ENCODE results near the gene PCNX4.

DNA sequence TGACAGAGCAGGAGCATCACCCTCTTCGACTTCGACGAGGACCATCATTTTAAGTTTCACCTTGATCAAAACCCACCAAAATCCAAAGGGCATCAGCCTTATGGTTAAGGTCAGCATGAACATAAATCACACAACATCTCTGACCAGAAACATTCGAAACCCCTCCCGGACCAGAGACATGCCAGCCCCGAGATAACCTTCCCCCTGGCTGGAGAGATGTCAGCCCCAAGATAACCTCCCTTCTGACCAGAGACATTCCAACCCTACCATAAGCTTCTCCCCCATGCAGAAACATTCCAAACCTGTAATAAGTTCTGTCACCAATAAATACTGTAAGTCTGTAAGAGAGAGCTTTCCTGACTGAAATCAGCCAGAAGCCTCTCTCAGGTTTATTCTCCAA lies 6.3 kb downstream of the PCNX4 start:
- TF ChIP-seq, protein P1, sequence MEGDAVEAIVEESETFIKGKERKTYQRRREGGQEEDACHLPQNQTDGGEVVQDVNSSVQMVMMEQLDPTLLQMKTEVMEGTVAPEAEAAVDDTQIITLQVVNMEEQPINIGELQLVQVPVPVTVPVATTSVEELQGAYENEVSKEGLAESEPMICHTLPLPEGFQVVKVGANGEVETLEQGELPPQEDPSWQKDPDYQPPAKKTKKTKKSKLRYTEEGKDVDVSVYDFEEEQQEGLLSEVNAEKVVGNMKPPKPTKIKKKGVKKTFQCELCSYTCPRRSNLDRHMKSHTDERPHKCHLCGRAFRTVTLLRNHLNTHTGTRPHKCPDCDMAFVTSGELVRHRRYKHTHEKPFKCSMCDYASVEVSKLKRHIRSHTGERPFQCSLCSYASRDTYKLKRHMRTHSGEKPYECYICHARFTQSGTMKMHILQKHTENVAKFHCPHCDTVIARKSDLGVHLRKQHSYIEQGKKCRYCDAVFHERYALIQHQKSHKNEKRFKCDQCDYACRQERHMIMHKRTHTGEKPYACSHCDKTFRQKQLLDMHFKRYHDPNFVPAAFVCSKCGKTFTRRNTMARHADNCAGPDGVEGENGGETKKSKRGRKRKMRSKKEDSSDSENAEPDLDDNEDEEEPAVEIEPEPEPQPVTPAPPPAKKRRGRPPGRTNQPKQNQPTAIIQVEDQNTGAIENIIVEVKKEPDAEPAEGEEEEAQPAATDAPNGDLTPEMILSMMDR (IDR thresholded peaks at IDR 0.05 in 4 of 5, conservative IDR thresholded peaks at IDR 0.05 in 1 of 5): no peak
- no peak for TF ChIP-seq POLR2A (IDR thresholded peaks at IDR 0.05)
